Testis (tissue), 2 donors: ENCODE data around the gene DRAXIN.

Source experiments
- CTCF ChIP-seq, 3 experiments: fragments of 450-650 bp in 2 of 3; fragments of 200-600 bp in 1 of 3; sonication (generic) in 1 of 3; IDR thresholded peaks; one replicate each; pipeline ENCODE4 v1.5.1; 2016 to 2019; ENCODE audit warnings: antibody characterized with exemption in 3 of 3, mild to moderate bottlenecking in 2 of 3, moderate library complexity in 1 of 3
- POLR2A ChIP-seq: fragments of 450-650 bp; IDR thresholded peaks from one replicate; pipeline ENCODE4 v1.6.1; 2017; ENCODE audit warnings: antibody characterized with exemption, mild to moderate bottlenecking, moderate library complexity

GRCh38 chr1:11704194-11704529, 12.7 kb downstream of the DRAXIN start:
- TF ChIP-seq CTCF (IDR thresholded peaks at IDR 0.05) (no peak), POLR2A (no peak)
